Adrenal gland (tissue), 12 donors: Measurements from ENCODE around the gene PRSS2. TPM values are rescaled to one million over a fixed set of nuclear protein-coding genes. Genes with fewer than 3 reads are reported as not detected.

ENCODE experiments used
- DNase-seq, 7 donors: peaks; one replicate each; pipeline ENCODE4 v3.0.0-alpha.2; 2019 to 2020
- H3K27ac ChIP-seq, 5 donors: fragments of 200-600 bp; sonication (generic) in 4 of 5; 1 replicate in 3 of 5; 2 replicates in 2 of 5; pipeline versions ENCODE4 v1.5.1 to v1.8.0; 2016 to 2020; ENCODE audit warnings: mild to moderate bottlenecking in 1 of 5
- H3K27me3 ChIP-seq: fragments of 200-600 bp; 2 replicates; pipeline ENCODE4 v1.8.0; 2021
- H3K36me3 ChIP-seq, 2 donors: fragments of 200-600 bp; replicated peaks in 1 of 2; 1 replicate in 1 of 2; 2 replicates in 1 of 2; pipeline versions ENCODE4 v1.5.1 to v1.8.0; 2018 to 2022
- H3K4me1 ChIP-seq, 2 donors: fragments of 200-600 bp; replicated peaks in 1 of 2; 1 replicate in 1 of 2; 2 replicates in 1 of 2; pipeline versions ENCODE4 v1.5.1 to v1.8.0; 2018 to 2021
- H3K4me3 ChIP-seq, 4 donors: fragments of 200-600 bp; sonication (generic) in 3 of 4; one replicate each; pipeline ENCODE4 v1.5.1; 2016 to 2018
- H3K9me3 ChIP-seq, 3 donors: fragments of 200-600 bp; sonication (generic) in 1 of 3; replicated peaks in 1 of 3; 1 replicate in 2 of 3; 2 replicates in 1 of 3; pipeline versions ENCODE4 v1.5.1 to v1.8.0; 2016 to 2021
- POLR2A ChIP-seq, 2 donors: fragments of 450-650 bp; IDR thresholded peaks; one replicate each; pipeline ENCODE4 v1.6.1; 2017; ENCODE audit warnings: antibody characterized with exemption in 2 of 2, mild to moderate bottlenecking in 2 of 2, moderate library complexity in 1 of 2
- WGBS, 4 donors: extraction: QIAGEN DNeasy Blood & Tissue Kit in 2 of 4; methylation state at CpG; one replicate each; pipeline versions ENCODE4 v1.1.5 to v1.1.7; 2013 to 2017; 5-methylcytosine and 5-hydroxymethylcytosine counted together
- intact Hi-C, 2 donors: fragments of 100-400 bp; cut with DNase I; formaldehyde crosslinking; loops; one replicate each; pipeline versions ENCODE4 v1.14.1 to v1.15.0; 2022 to 2023
- polyA plus RNA-seq, 3 donors: library from polyadenylated mRNA; stranded (reverse); fragments of 200-250 nt in 2 of 3; fragments of 350-450 nt in 1 of 3; fragmentation: Illumina TruSeq in 1 of 3; extraction: RNeasy Lipid Tissue Mini Kit (QIAGEN cat#74804) in 1 of 3; gene quantifications; one replicate each; pipeline ENCODE4 v1.2.3, GENCODE V29; 2013 to 2014
- total RNA-seq, 9 donors: library from RNA; depleted of rRNA in 4 of 9; stranded (reverse); fragments of >200 nt in 4 of 9; fragments of 120-200 nt in 1 of 9; fragmentation: NEBNext Ultra II Directional in 1 of 9; extraction: Animal tissue kit (Norgen Biotek cat#: 25700) in 1 of 9; gene quantifications; one replicate each; pipeline versions ENCODE4 v1.1.0 to v1.2.4, GENCODE V29; 2013 to 2023
- TF ChIP-seq, protein P1 (sequence below), 6 experiments: fragments of 450-650 bp in 4 of 6; fragments of 200-600 bp in 2 of 6; sonication (generic) in 1 of 6; IDR thresholded peaks; 1 replicate in 5 of 6; 2 replicates in 1 of 6; pipeline versions ENCODE4 v1.5.1 to v1.8.0; 2016 to 2021; ENCODE audit warnings: antibody characterized with exemption in 6 of 6, mild to moderate bottlenecking in 2 of 6, moderate library complexity in 1 of 6
- donor health status: healthy with polysubstance abuse.
- donor health status: Bipolar disorder and iron deficiency.
- donor health status: DM: yes; HTN: yes; CAD: no.
- donor health status: DM: no; HTN: no; CAD: no.
- donor health status: DM: no; HTN: no; CAD: no.
- donor health status: DM: yes; HTN: yes; CAD: no.

The PRSS2 gene
- total and polyA plus RNA-seq, 12 donors, result 2.8 to 43.4 (median 4.8) TPM; not detected in 7

- Histone ChIP-seq H3K36me3 (no peaks in the 10 kb centered on the region), H3K4me1 (no peaks in the 10 kb centered on the region), H3K9me3 (no peaks in the 10 kb centered on the region), H3K4me3 (no peak overlapping the region), H3K27ac (no peak overlapping the region), H3K27me3 (peaks cover 26% of the 10 kb centered on the region)
- TF ChIP-seq, protein P1, sequence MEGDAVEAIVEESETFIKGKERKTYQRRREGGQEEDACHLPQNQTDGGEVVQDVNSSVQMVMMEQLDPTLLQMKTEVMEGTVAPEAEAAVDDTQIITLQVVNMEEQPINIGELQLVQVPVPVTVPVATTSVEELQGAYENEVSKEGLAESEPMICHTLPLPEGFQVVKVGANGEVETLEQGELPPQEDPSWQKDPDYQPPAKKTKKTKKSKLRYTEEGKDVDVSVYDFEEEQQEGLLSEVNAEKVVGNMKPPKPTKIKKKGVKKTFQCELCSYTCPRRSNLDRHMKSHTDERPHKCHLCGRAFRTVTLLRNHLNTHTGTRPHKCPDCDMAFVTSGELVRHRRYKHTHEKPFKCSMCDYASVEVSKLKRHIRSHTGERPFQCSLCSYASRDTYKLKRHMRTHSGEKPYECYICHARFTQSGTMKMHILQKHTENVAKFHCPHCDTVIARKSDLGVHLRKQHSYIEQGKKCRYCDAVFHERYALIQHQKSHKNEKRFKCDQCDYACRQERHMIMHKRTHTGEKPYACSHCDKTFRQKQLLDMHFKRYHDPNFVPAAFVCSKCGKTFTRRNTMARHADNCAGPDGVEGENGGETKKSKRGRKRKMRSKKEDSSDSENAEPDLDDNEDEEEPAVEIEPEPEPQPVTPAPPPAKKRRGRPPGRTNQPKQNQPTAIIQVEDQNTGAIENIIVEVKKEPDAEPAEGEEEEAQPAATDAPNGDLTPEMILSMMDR (IDR thresholded peaks at IDR 0.05), result no peak
- no peak for TF ChIP-seq POLR2A (IDR thresholded peaks at IDR 0.05)
- WGBS, 4 donors, result 72 to 75% (median 73%) methylated on average over 2 of the region's 2 CpGs
- intact Hi-C loops, result no loop called here
- no peak for DNase-seq
Observed at GRCh38 chr7:142809671-142810070, 38.9 kb downstream of the PRSS2 start.

DNA sequence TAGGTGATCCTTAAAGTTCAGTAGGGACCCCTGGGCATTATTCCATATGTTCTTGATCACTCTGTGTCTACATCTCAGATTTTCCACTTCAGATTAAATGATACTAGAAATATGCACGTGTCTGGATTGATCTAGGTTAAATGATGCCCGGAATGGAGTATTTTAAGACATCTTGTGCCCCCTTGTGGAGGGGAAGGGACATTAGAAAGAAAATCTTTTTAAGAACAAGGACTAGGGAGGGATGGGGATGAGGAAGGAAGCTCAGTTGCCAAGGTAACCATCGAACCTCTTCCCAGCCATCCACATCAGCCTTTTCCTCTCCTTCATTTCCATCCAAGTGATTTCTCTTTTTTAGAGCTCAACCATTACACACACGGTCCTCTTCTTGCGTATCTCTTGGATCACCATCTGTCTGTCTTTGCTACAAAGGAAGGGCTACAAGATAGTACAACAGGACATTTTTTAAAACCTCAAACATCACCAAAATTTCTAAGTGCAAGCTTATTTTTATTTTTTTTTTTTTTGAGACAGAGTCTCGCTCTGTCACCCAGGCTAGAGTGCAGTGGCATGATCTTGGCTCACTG lies 40.5 kb downstream of the PRSS2 start:
- Histone ChIP-seq H3K4me3 (no peak overlapping the region), H3K27me3 (peaks cover 26% of the 10 kb centered on the region), H3K36me3 (no peaks in the 10 kb centered on the region), H3K9me3 (no peaks in the 10 kb centered on the region), H3K4me1 (no peaks in the 10 kb centered on the region), H3K27ac (no peak overlapping the region)
- no peak for TF ChIP-seq POLR2A (IDR thresholded peaks at IDR 0.05)
- TF ChIP-seq, protein P1 (IDR thresholded peaks at IDR 0.05), result peak in 5 of 6 experiments; percentile 45 to 60 (median 56)
- WGBS, 4 donors, result 21 to 32% (median 27%) methylated on average over 6 of the region's 6 CpGs
- DNase-seq, result peak in 1 of 7 donors; percentile 20
- intact Hi-C loops, result no loop called here

DNA sequence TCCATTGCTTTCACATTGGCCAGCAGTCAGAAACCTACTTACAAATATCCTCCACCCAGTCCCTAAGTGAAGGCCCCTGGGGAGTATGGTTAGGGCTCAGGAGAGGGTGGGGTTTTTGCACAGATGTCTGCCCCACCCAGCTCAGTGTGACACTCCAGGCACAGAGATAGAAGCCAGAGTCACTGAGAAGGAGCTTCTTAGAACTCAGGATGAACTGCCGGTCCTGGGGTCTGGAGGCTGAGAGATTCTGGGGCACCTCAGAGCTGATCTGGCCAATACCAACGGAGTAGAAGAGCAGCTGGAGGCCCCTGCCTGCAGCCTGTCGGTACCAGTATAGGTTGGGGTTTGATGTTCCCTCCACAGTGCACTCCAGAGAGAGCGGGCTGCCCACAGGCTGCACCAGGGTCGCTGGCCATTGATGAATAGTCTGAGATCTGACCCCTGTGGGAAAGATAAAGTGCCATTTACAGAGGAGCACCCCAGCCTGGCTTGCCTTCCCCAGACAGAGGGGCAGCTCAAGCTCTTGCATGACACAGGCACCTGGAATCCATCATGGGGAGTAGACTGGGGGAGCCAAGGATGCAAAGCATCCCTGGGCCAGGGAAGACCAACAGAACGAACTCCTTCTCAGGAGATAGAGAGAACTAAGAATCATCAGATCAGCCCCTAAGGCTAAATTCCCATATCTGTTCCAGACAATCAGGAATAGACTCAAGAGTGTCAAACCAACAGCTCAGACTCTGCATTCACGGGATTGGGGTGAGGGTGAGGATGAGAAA lies 41.9 kb downstream of the PRSS2 start:
- Histone ChIP-seq H3K36me3 (no peaks in the 10 kb centered on the region), H3K4me3 (no peak overlapping the region), H3K27me3 (peaks cover 26% of the 10 kb centered on the region), H3K4me1 (no peaks in the 10 kb centered on the region), H3K27ac (no peak overlapping the region), H3K9me3 (no peaks in the 10 kb centered on the region)
- intact Hi-C loops, result no loop called here
- no peak for TF ChIP-seq POLR2A (IDR thresholded peaks at IDR 0.05)
- TF ChIP-seq, protein P1 (IDR thresholded peaks at IDR 0.05), result no peak
- 32 to 41% (median 37%) methylated on average over 7 of the region's 7 CpGs for WGBS, 4 donors
- DNase-seq, result no peak

GRCh38 chr7:142813226-142813625 lies 42.5 kb downstream of the PRSS2 start:
- DNase-seq, result no peak
- no peak overlapping the region for H3K4me3 ChIP-seq
- no peaks in the 10 kb centered on the region for H3K4me1 ChIP-seq
- intact Hi-C loops, result no loop called here
- peaks cover 26% of the 10 kb centered on the region for H3K27me3 ChIP-seq
- no peaks in the 10 kb centered on the region for H3K9me3 ChIP-seq
- no peaks in the 10 kb centered on the region for H3K36me3 ChIP-seq
- TF ChIP-seq, protein P1 (IDR thresholded peaks at IDR 0.05), result no peak
- no peak for TF ChIP-seq POLR2A (IDR thresholded peaks at IDR 0.05)
- 22 to 38% (median 28%) methylated on average over 2 of the region's 2 CpGs for WGBS, 4 donors
- no peak overlapping the region for H3K27ac ChIP-seq
